Stimulated activated CD4-positive, alpha-beta T cell treated with anti-CD3 and anti-CD28 coated beads, Interleukin-15, amount 100 ng/mL, for 1 hour (primary cell): Measurements from ENCODE around the gene OR4N2.
"Not testable (repeated sequence)": the region's sequence is repeated elsewhere in the genome, so short reads cannot be mapped to it uniquely, and the experiment has no call there.

Experiments used
- DNase-seq, 2 donors: peaks; one replicate each; pipeline ENCODE4 v3.0.0-alpha.2; 2020; ENCODE audit warnings: low read depth in 1 of 2, low spot score in 1 of 2

Gene OR4N2

DNA sequence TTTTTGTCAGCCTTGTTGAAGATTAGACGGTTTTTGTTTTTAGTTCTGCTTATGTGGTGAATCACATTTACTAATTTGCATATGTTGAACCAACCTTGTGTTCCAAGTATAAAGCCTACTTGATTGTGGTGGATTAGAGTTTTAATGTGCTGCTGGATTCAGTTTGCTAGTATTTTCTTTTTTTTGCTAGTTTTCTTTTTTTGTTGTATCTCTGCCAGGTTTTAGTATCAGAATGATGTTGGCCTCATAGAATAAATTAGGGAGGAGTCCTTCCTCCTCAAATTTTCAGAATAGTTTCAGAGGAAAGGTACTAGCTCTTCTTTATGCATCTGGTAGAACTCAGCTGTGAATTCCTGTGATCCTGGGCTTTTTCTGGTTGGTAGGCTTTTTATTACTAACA, at the start of gene OR4N2:
Gene OR4N2 (plus strand): TSS at position 301 of the 400 bp plus-strand sequence. CDS start 23,679 bp downstream, outside the sequence.
- not testable (repeated sequence) for DNase-seq

- DNase-seq = no peak
Measured at GRCh38 chr14:19754172-19754571, 49.4 kb upstream of the OR4N2 start.

DNA sequence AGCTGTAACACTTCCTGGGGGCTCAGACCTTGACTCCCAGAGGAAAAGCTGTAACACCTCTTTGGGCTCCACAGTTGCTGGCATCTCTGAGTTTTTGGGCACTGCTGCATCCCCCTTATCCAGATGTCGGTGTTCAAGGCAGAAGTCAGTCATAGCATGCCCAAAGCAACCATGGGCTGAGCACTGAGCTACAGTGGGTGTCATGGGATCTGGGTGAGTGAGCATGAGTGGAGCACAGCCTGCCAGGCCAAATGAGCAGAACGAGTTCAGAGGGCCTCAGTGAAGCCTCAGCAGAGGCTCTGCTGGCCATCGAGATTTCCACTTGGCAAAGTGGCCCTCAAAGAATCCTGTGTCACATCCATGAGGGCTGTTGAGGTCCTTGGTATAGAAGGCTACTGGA, 32.1 kb upstream of the OR4N2 start:
- DNase-seq = not testable (repeated sequence)

DNA sequence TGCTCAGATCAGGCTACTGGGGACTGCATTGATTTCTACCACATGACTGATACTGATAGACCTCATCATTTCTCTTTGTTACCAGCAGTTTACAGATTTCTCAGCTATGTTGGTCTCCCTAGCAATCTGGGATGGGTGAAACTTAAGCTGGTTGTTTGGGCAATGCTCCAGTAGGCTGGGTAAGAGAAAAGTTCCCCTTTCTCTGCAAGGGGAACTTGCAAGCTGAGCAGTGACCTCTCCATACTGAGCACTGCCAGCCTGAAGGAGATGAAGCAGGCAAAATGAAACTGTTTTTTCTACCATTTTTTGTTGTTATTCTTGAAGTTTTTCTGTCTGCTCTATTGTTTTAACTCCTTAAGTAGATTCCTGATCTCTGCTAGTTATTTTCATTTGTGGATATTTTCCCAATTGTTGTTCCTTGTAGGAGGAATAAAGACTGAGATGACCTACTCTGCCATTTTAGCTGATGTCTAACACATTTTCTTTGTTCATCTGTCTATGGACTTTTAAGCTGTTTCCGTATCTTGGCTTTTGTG, 31.6 kb upstream of the OR4N2 start:
- no peak for DNase-seq

- DNase-seq = not testable (repeated sequence)
Measured at GRCh38 chr14:19772454-19772853, 31.1 kb upstream of the OR4N2 start.

DNA sequence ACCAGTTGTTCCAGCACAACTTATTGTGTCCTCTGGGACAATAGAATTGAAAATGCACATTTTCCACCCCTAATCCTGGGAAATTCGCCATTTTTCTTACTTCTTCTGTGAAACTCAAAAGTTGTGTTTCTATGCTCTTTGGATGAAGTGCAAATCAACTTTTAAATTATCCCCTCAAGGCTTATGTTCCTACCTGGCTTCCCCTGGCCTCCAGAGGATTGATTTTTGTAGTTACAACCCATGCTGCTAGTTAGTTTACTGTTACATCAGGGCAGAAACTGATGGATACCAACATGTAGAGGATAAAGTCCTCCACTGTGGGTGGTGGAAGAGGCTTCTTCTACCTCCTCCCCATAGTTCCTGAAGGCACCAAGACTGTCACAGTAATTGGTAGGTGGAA, 30.4 kb upstream of the OR4N2 start, which contains the start of gene OR4M1:
Gene OR4M1 (plus strand): TSS at position 301 of the 400 bp plus-strand sequence. CDS start 6,819 bp downstream, outside the sequence.
- not testable (repeated sequence) for DNase-seq

DNA sequence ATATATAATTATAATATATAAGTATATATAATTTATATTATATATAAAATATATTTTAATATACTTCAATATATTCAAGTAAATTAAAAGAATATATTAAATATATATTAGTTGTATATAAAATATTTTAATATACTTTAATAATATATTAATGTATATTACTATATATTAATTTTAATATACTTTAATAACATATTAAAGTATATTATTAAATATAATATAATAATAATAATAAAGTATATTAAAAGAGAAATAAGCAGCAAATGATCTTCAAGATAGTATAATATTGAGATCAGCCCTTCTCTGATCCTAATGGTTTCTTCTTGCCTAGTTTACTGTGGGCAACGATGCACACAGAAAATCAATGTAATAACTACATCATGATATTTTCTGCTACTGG, 28.0 kb upstream of the OR4N2 start:
- no peak for DNase-seq

- DNase-seq = not testable (repeated sequence)
Measured at GRCh38 chr14:19785848-19786247, 17.7 kb upstream of the OR4N2 start.

DNA sequence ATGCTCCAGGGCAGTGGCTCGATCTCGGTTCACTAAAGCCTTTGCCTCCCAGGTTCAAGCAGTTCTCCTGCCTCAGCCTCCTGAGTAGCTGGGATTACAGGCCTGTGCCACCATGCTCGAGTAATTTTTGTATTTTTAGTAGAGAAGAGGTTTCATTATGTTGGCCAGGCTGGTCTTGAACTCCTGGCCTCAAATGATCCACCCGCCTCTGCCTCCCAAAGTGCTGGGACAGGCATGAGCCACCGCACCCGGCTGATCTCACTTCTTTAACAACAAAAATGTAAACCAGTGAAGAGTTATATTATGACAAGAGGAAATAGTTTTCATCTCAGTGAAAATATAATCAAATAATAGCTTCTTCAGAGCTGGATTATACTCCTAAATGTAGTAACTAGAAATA, 16.3 kb upstream of the OR4N2 start:
- DNase-seq = not testable (repeated sequence)

- DNase-seq = not testable (repeated sequence)
Measured at GRCh38 chr14:19788150-19788549, 15.4 kb upstream of the OR4N2 start.

DNA sequence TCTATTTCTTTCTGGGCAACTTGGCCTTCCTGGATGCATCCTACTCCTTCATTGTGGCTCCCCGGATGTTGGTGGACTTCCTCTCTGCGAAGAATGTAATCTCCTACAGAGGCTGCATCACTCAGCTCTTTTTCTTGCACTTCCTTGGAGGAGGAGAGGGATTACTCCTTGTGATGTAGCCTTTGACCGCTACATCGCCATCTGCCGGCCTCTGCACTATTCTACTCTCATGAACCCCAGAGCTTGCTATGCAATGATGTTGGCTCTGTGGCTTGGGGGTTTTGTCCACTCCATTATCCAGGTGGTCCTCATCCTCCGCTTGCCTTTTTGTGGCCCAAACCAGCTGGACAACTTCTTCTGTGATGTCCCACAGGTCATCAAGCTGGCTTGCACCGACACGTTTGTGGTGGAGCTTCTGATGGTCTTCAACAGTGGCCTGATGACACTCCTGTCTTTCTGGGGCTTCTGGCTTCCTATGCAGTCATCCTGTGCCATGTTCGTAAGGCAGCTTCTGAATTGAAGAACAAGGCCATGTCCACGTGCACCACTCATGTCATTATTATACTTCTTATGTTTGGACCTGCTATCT, 7.0 kb upstream of the OR4N2 start:
- not testable (repeated sequence) for DNase-seq

DNA sequence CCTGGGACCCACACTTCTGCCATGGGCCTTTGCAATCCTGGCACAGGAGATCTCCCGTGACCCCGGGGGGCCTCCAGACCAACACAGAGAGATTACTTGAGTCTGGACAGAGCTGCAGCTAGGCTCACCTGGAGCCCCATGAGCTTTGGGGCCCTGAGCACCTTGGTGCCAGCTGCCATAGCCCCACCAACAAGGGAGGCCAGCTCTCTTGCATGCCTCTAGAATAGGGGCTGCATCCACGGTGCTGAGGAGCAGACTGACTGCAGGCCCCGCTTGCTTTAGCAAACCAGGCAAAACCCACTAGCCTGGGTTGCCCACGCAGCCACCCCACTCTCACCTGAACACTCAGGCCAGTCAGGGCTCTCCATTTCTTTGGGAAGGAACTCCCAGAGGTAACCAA, 3.7 kb upstream of the OR4N2 start:
- DNase-seq = no peak

- DNase-seq = no peak
Measured at GRCh38 chr14:19800282-19801117, 3.1 kb upstream of the OR4N2 start.

DNA sequence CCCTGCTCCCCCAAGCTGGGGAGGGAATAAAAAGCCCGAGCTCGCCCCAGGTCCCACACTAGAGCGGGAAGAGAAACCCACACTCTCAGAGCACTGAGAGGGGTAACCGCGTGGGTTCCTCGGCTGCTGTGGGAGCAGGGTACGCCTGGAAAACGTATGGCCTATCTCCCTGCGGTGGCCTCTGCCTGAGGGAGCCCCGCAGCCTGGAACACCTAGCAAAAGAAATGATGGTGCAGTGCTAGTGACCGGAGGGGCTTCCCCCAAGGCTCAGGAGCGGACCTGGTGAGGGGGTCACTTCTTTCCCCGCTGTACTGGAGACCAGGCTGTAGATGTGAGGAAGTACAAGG, 2.5 kb upstream of the OR4N2 start:
- DNase-seq = no peak

GRCh38 chr14:19813171-19813920, 9.8 kb downstream of the OR4N2 start:
- DNase-seq = not testable (repeated sequence)

- not testable (repeated sequence) for DNase-seq
Measured at GRCh38 chr14:19819879-19820278, 16.3 kb downstream of the OR4N2 start.

GRCh38 chr14:19821016-19821415, 17.4 kb downstream of the OR4N2 start:
- not testable (repeated sequence) for DNase-seq

DNA sequence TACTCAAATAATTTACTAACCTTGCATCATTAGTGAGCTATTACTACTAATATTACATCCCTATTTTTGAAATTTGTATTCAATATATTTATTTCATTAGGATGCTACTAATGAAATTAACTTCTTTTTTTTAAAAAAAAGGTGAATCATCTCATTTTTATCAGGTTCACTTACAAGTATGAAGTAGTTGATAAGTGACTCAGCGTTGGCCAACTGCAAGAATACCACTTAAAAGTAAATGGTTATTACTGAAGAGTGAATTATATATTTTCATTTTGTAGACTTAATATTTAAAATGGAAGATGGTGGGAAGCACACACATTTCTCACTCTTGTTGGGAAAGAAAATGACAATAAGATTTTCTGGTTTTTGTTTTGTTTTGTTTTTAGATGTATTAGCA, 19.6 kb downstream of the OR4N2 start:
- DNase-seq = no peak

DNA sequence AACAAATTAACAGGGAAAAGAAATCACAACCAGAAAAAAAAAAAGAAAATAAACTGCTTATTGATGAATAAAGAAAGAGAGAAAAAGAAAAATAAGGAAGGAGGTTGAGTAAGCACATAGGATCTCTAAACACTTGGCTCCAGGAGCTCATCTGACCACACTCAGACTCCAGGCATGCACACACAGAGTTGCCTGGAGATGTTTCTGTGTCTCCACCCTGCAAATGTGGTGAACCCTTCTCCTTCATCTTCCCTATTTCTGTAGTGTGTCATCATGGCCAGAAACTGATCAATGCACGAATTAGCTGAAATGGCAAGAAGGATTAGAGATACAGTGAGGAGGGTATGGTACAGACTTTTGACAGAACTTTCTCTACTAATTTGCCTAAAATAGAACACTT, 20.2 kb downstream of the OR4N2 start:
- DNase-seq = no peak

DNA sequence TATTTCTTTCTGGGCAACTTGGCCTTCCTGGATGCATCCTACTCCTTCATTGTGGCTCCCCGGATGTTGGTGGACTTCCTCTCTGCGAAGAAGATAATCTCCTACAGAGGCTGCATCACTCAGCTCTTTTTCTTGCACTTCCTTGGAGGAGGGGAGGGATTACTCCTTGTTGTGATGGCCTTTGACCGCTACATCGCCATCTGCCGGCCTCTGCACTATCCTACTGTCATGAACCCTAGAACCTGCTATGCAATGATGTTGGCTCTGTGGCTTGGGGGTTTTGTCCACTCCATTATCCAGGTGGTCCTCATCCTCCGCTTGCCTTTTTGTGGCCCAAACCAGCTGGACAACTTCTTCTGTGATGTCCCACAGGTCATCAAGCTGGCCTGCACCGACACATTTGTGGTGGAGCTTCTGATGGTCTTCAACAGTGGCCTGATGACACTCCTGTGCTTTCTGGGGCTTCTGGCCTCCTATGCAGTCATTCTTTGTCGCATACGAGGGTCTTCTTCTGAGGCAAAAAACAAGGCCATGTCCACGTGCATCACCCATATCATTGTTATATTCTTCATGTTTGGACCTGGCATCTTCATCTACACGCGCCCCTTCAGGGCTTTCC, 24.2 kb downstream of the OR4N2 start:
- not testable (repeated sequence) for DNase-seq

DNA sequence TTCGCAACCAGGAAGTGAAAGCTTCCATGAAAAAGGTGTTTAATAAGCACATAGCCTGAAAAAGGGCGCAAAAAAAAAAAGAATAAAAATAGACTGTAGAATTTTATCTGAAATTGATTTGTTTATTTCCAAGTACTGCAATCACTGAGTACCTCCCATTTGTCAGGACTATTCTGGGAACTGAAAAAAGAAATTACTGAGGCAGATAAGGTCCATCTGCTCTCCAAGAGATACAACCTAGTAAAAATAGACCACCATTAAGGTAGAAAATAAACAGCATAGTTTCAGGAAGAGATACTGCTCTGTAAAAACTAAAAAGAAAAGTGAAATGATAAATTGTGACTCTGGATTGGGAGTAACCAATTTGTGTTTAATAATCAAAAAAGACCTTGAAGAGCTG, 24.7 kb downstream of the OR4N2 start:
- no peak for DNase-seq
